Central memory CD8-positive, alpha-beta T cell (primary cell): ENCODE results near the gene HEXD.
"Not testable (repeated sequence)": the region's sequence is repeated elsewhere in the genome, so short reads cannot be mapped to it uniquely, and the experiment has no call there.

Experiments used
- ATAC-seq: fragments of 150-1000 bp; cut with Tn5 transposase; replicated peaks from 2 replicates; pipeline ENCODE4 v1.10.0; 2022; ENCODE audit warnings: mild to moderate bottlenecking, moderate FRiP score, moderate number of reproducible peaks; ENCODE audit not compliant: poor library complexity, severe bottlenecking; ENCODE audit errors: extremely low read depth
- DNase-seq, 2 donors: peaks; one replicate each; pipeline ENCODE4 v3.0.0; 2021; ENCODE audit warnings: low spot score in 2 of 2
- H3K27ac Mint-ChIP-seq: one replicate; pipeline ENCODE4 v1.8.0; 2022; ENCODE audit warnings: low read depth, mild to moderate bottlenecking, moderate library complexity, mixed read lengths
- H3K27me3 Mint-ChIP-seq: one replicate; pipeline ENCODE4 v1.8.0; 2022; ENCODE audit warnings: mixed read lengths
- H3K36me3 Mint-ChIP-seq: one replicate; pipeline ENCODE4 v1.8.0; 2022; ENCODE audit warnings: mild to moderate bottlenecking, moderate library complexity, mixed read lengths; ENCODE audit not compliant: insufficient read depth
- H3K4me1 Mint-ChIP-seq: one replicate; pipeline ENCODE4 v1.8.0; 2022; ENCODE audit warnings: mixed read lengths
- H3K4me3 Mint-ChIP-seq: one replicate; pipeline ENCODE4 v1.8.0; 2022; ENCODE audit warnings: mild to moderate bottlenecking, moderate library complexity, mixed read lengths
- H3K9me3 Mint-ChIP-seq: one replicate; pipeline ENCODE4 v1.8.0; 2022; ENCODE audit warnings: mixed read lengths

The HEXD gene

GRCh38 chr17:82407255-82407654 is 10.9 kb upstream of the HEXD start:
- H3K4me1 Mint-ChIP-seq, result peaks cover 9% of the 10 kb centered on the region
- H3K27ac Mint-ChIP-seq, result no peak overlapping the region
- no peak for ATAC-seq
- no peaks in the 10 kb centered on the region for H3K27me3 Mint-ChIP-seq
- no peak for DNase-seq
- no peaks in the 10 kb centered on the region for H3K9me3 Mint-ChIP-seq
- no peak overlapping the region for H3K4me3 Mint-ChIP-seq
- H3K36me3 Mint-ChIP-seq, result peaks cover 15% of the 10 kb centered on the region

GRCh38 chr17:82408288-82408937 is 9.7 kb upstream of the HEXD start:
- Mint-ChIP-seq H3K4me3 (no peak overlapping the region), H3K36me3 (peaks cover 10% of the 10 kb centered on the region), H3K27ac (no peak overlapping the region), H3K9me3 (no peaks in the 10 kb centered on the region), H3K27me3 (no peaks in the 10 kb centered on the region), H3K4me1 (peaks cover 9% of the 10 kb centered on the region)
- DNase-seq (no peak), ATAC-seq (no peak)

GRCh38 chr17:82408938-82409318 is 9.2 kb upstream of the HEXD start:
- H3K9me3 Mint-ChIP-seq, result no peaks in the 10 kb centered on the region
- ATAC-seq, result no peak
- DNase-seq, result no peak
- H3K4me3 Mint-ChIP-seq, result no peak overlapping the region
- no peak overlapping the region for H3K27ac Mint-ChIP-seq
- H3K27me3 Mint-ChIP-seq, result no peaks in the 10 kb centered on the region
- H3K4me1 Mint-ChIP-seq, result peaks cover 9% of the 10 kb centered on the region
- peaks cover 8% of the 10 kb centered on the region for H3K36me3 Mint-ChIP-seq

GRCh38 chr17:82410014-82410716 is 8.0 kb upstream of the HEXD start:
- Mint-ChIP-seq H3K4me1 (peaks cover 19% of the 10 kb centered on the region), H3K27me3 (no peaks in the 10 kb centered on the region), H3K4me3 (no peak overlapping the region), H3K9me3 (no peaks in the 10 kb centered on the region), H3K36me3 (peaks cover 8% of the 10 kb centered on the region), H3K27ac (no peak overlapping the region)
- DNase-seq, result no peak
- ATAC-seq, result no peak

GRCh38 chr17:82411396-82412053 is 6.6 kb upstream of the HEXD start:
- ATAC-seq (no peak), DNase-seq (no peak)
- H3K36me3 Mint-ChIP-seq, result peaks cover 13% of the 10 kb centered on the region
- no peaks in the 10 kb centered on the region for H3K27me3 Mint-ChIP-seq
- H3K4me3 Mint-ChIP-seq, result no peak overlapping the region
- peaks cover 26% of the 10 kb centered on the region for H3K4me1 Mint-ChIP-seq
- no peak overlapping the region for H3K27ac Mint-ChIP-seq
- H3K9me3 Mint-ChIP-seq, result no peaks in the 10 kb centered on the region

GRCh38 chr17:82412081-82412480 is 6.1 kb upstream of the HEXD start:
- H3K27ac Mint-ChIP-seq, ATAC-seq, H3K9me3 Mint-ChIP-seq, H3K4me3 Mint-ChIP-seq, DNase-seq, H3K27me3 Mint-ChIP-seq: not testable (repeated sequence)
- Mint-ChIP-seq H3K4me1 (peaks cover 26% of the 10 kb centered on the region), H3K36me3 (peaks cover 13% of the 10 kb centered on the region)

GRCh38 chr17:82412535-82413520 is 5.3 kb upstream of the HEXD start:
- no peak for ATAC-seq
- DNase-seq, result no peak
- H3K27me3 Mint-ChIP-seq, result no peaks in the 10 kb centered on the region
- H3K4me3 Mint-ChIP-seq, result no peak overlapping the region
- H3K36me3 Mint-ChIP-seq, result peaks cover 10% of the 10 kb centered on the region
- H3K9me3 Mint-ChIP-seq, result no peaks in the 10 kb centered on the region
- peaks cover 26% of the 10 kb centered on the region for H3K4me1 Mint-ChIP-seq
- H3K27ac Mint-ChIP-seq, result no peak overlapping the region

GRCh38 chr17:82414548-82415281 is 3.4 kb upstream of the HEXD start:
- no peak for ATAC-seq
- H3K4me3 Mint-ChIP-seq, result peak overlapping the region; percentile 32
- H3K27ac Mint-ChIP-seq, result peak overlapping the region; percentile 55

GRCh38 chr17:82415336-82415735 is 2.8 kb upstream of the HEXD start:
- H3K27ac Mint-ChIP-seq, result peak overlapping the region; percentile 55
- H3K9me3 Mint-ChIP-seq, result no peaks in the 10 kb centered on the region
- no peaks in the 10 kb centered on the region for H3K27me3 Mint-ChIP-seq
- peaks cover 28% of the 10 kb centered on the region for H3K4me1 Mint-ChIP-seq
- H3K4me3 Mint-ChIP-seq, result peak overlapping the region; percentile 32
- peaks cover 12% of the 10 kb centered on the region for H3K36me3 Mint-ChIP-seq
- ATAC-seq, result no peak
- no peak for DNase-seq

More at GRCh38 chr17:82414548-82415281, 3.4 kb upstream of the HEXD start:
- peaks cover 22% of the 10 kb centered on the region for H3K4me1 Mint-ChIP-seq
- DNase-seq, result peak; percentile 59 to 66
- H3K27me3 Mint-ChIP-seq, result no peaks in the 10 kb centered on the region
- H3K9me3 Mint-ChIP-seq, result no peaks in the 10 kb centered on the region
- H3K36me3 Mint-ChIP-seq, result peaks cover 12% of the 10 kb centered on the region

GRCh38 chr17:82415786-82416185 is 2.4 kb upstream of the HEXD start:
- Mint-ChIP-seq H3K27ac (no peak overlapping the region), H3K4me3 (no peak overlapping the region), H3K36me3 (peaks cover 13% of the 10 kb centered on the region), H3K4me1 (peaks cover 28% of the 10 kb centered on the region), H3K9me3 (no peaks in the 10 kb centered on the region), H3K27me3 (no peaks in the 10 kb centered on the region)
- no peak for ATAC-seq
- DNase-seq, result no peak

GRCh38 chr17:82416264-82416663 is 1.9 kb upstream of the HEXD start:
- DNase-seq (no peak), ATAC-seq (no peak)
- Mint-ChIP-seq H3K9me3 (no peaks in the 10 kb centered on the region), H3K27me3 (no peaks in the 10 kb centered on the region), H3K36me3 (peaks cover 16% of the 10 kb centered on the region), H3K27ac (no peak overlapping the region), H3K4me3 (no peak overlapping the region), H3K4me1 (peaks cover 28% of the 10 kb centered on the region)

GRCh38 chr17:82416771-82417170 is 1.4 kb upstream of the HEXD start:
- peaks cover 17% of the 10 kb centered on the region for H3K36me3 Mint-ChIP-seq
- ATAC-seq, result no peak
- DNase-seq, result no peak
- H3K27ac Mint-ChIP-seq, result no peak overlapping the region
- H3K9me3 Mint-ChIP-seq, result no peaks in the 10 kb centered on the region
- H3K4me3 Mint-ChIP-seq, result no peak overlapping the region
- no peaks in the 10 kb centered on the region for H3K27me3 Mint-ChIP-seq
- peaks cover 28% of the 10 kb centered on the region for H3K4me1 Mint-ChIP-seq
